ENCODE data around the gene DENR.
"Not testable (repeated sequence)": the region's sequence is repeated elsewhere in the genome, so short reads cannot be mapped to it uniquely, and the experiment has no call there.

Gene DENR, protein sequence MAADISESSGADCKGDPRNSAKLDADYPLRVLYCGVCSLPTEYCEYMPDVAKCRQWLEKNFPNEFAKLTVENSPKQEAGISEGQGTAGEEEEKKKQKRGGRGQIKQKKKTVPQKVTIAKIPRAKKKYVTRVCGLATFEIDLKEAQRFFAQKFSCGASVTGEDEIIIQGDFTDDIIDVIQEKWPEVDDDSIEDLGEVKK

DNA sequence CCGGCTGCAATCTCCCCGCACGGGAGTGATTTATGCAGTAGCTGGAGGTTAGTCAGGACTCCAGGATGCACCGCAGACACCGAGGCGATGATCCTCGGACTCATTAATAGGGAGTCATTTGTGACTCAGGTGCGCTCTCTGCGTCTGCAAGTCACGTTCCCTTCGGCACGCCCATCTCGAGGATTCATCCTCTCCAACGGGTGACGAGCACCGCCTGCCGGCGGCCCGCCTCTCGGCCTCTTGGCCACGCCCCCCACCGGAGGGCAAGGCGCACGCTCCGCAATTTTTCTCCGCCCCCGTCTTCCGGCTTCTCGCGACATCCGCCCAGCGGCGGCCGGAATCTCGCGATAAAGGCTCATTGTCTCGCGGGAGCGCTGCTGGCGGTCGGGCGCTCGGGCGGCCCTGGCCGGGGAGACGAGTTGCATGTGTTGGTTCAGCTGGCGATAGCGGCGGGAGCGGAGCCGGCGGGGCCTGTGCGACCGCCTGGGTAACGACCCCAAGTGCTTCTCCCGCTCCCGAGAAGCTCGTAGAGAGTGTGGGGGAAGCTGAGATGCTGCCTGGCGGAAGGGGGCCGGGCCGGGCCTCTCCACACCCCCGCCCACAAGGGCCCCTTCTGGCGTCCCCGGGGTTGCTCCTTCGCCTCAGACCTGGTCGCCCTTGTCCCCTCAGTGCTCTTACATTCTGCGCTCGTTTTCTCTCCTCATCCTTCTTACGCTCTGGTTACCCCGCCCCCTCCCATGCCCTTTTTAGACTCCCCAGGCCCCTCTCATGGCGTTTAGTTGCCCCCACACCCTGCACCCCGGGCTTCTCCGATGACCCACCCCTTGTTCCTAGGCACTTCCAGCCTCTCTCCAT, at the start of gene DENR:
Gene DENR (plus strand): TSS at position 361 of the 855 bp plus-strand sequence. CDS start 878 bp downstream, outside the sequence.
- peak; percentile 100 for DNase-seq (ENCODE audit: low spot score)

DNA sequence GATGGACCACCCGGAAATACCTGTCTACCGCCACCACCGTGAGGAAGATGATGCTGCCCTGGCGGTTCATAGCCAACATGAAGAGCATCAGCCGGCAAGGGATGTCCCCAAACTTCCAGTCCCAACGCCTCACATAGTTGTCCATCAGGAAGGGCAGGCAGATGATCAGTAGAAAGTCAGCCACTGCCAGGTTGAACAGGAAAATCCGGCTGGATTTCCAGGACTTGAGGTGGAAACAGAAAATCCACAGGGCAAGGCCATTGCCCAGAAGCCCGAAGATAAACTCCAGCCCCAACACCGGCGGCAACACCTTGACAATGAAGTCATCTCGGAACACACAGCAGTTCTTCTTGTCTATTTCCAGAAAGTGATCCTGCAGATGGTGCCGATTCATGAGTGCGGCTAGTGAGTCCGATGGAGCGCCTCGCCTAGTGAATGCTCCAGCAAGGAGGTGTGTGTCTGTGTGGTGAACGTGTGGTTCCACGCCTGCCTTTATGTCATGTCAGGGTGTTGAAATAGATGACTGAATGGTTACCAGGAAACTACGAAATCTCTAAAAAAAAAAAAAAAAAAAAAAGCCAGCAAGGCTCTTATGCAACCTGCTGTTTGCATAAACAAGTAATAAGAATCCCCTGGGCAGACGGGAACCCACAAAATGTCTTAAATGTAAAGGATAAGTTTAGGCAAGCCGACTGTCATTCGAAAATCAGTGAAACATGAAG, 49.6 kb upstream of the DENR start, which contains the start of gene HCAR2:
Gene HCAR2 (minus strand): TSS at position 468 of the 722 bp plus-strand sequence. CDS start 74 bp downstream, at position 394.
- not testable (repeated sequence) for DNase-seq (ENCODE audit: low spot score)

GRCh38 chr12:122703841-122704240, 48.8 kb upstream of the DENR start:
- not testable (repeated sequence) for DNase-seq (ENCODE audit: low spot score)

DNA sequence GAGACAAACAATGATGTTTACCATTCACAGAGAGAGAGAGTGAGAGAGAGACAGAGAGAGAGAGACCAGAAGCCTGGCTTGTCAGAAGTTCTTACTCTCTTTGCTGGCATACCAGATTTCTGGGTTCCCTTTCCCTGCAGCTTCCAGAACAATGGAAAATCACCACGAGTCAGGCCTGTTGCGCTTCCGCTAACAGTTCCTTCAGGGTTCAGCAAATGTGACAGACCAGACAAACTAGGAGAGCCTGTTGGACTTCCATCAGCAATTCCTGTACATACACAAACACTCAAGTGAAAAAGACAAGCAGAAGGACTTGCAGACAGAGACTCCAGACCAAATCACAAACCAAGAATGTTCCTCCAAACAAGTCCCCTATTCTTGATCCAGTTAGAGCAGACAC, 43.3 kb upstream of the DENR start:
- DNase-seq (ENCODE audit: low spot score) = not testable (repeated sequence)

DNA sequence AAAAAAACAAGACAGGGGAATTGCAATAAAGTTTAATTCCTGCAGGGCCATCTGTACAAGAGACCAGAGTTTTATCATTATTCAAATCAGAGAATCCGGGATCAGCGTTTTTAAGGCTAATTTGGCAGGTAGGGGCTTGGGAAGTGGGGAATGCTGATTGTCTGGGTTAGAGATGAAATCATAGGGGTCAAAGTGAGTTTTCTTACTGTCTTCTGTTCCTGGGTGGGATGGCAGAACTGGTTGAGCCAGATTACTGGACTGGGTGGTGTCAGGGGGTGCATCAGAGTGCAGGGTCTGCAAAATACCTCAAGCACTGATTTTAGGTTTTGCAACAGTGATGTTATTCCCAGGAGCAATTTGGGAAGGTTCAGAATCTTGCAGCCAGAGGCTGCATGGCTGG, 42.3 kb upstream of the DENR start:
- not testable (repeated sequence) for DNase-seq (ENCODE audit: low spot score)

GRCh38 chr12:122711266-122711665, 41.4 kb upstream of the DENR start:
- not testable (repeated sequence) for DNase-seq (ENCODE audit: low spot score)

GRCh38 chr12:122713491-122714188, 39.0 kb upstream of the DENR start:
- not testable (repeated sequence) for DNase-seq (ENCODE audit: low spot score)

GRCh38 chr12:122715211-122715610, 37.4 kb upstream of the DENR start:
- DNase-seq (ENCODE audit: low spot score) = not testable (repeated sequence)

DNA sequence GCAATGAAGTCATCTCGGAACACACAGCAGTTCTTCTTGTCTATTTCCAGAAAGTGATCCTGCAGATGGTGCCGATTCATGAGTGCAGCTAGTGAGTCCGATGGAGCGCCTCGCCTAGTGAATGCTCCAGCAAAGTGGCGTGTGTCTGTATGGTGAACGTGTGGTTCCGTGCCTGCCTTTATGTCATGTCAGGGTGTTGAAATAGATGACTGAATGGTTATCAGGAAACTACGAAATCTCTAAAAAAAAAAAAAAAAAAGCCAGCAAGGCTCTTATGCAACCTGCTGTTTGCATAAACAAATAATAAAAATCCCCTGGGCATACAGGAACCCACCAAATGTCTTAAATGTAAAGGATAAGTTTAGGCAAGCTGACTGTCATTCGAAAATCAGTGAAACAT, 36.0 kb upstream of the DENR start, which contains the start of gene HCAR3:
Gene HCAR3 (minus strand): TSS at position 154 of the 400 bp plus-strand sequence. CDS start 74 bp downstream, at position 80.
- DNase-seq (ENCODE audit: low spot score) = not testable (repeated sequence)

- DNase-seq (ENCODE audit: low spot score) = no peak
These were observed 31.5 kb upstream of the DENR start for GRCh38 chr12:122721057-122721545.

DNA sequence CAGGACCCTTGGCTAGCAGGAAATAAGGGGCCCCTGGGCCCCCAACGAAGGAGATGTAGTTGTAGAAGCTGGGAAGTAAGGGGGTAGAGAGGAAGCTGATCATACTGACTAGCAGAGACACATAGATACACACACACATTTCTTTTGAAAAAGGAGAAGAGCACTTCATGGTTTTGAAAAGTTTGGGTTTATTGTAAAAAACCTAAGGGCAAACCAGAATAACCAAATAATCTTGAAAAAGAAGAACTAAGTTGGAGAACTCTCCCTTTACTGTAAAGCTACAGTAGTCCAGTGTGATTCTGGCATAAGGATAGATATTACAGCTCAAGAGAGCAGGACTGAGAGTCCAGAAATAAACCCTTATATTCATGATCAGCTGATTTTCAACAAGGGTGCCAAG, 30.2 kb upstream of the DENR start:
- no peak for DNase-seq (ENCODE audit: low spot score)

- DNase-seq (ENCODE audit: low spot score) = no peak
These were observed 27.9 kb upstream of the DENR start for GRCh38 chr12:122724641-122725243.

DNA sequence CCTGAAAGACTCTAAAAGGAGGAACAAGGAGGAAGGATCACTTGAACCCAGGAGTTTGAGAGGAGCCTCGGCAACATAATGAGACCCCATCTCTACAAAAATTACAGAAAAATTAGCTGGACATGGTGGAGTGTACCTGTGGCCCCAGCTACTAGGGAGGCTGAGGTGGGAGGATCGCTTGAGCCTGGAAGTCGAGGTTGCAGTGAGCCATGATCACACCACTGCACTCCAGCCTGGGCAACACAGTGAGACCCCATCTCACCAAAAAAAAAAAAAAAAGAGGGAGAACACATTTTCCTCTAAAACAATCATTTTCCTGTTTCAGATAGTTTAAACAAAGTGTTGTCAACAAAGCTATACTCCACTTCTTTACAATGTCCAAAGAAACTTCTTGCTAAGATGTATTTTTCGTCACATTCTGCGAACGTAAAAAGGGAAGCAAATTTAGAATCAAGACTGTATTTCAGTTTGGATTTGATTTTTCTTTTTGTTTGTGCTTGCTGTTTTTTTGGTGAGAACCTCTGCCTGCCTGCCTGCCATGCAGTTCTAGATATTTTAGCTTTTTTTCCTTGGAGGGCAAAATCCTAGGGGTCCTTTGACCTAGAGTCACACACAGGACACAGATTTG, 27.1 kb upstream of the DENR start:
- no peak for DNase-seq (ENCODE audit: low spot score)

DNA sequence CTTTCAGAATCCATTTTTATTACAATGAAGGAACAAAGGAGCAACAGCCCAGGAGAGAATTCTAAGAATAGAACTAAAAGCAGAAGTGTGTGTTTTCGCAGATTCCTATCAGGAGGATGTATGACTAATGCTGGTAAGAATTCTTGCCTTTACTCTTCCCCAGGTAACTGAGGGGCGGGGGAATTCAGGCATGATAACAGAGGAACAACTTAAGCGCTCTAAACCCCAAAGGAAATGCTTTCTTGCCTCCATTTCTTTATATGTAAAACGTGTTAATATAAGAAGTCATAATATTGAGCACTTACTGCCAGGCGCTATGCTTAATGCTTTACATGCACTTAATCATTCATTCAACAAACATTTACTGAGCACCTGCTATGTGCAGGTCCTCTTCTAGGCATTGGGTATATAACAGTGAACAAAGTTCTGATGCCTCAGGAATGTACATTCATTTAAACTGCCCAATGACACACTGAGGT, 26.5 kb upstream of the DENR start:
- peak; percentile 86 for DNase-seq (ENCODE audit: low spot score)

DNA sequence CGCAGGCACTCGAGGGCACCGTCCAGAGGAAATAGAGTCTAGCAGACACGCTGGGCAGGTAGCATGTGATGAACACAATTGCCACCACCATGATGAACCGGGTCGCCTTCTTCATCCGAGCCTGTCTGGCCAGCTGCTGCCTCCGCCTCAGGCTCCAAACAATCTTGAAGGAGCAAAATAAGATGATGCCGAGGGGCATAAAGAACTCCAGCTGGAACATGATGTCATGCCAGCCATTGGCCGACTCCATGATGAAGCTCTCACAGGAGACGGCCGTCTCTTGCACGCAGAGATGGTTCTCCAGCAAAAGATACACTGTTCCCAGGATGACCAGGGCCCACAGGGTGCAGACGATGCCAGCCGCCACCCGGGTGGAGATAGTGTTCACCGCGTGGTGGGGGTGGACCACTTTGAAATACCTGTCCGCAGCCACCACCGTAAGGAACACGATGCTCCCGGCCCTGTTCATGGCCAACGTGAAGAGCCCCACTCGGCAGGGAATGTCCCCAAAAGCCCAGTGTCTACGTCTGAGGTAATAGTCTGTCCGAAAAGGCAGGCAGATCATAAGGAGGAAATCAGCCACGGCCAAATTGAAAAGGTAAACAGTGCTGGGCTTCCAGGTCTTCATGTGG, 22.9 kb upstream of the DENR start:
- DNase-seq (ENCODE audit: low spot score) = no peak

DNA sequence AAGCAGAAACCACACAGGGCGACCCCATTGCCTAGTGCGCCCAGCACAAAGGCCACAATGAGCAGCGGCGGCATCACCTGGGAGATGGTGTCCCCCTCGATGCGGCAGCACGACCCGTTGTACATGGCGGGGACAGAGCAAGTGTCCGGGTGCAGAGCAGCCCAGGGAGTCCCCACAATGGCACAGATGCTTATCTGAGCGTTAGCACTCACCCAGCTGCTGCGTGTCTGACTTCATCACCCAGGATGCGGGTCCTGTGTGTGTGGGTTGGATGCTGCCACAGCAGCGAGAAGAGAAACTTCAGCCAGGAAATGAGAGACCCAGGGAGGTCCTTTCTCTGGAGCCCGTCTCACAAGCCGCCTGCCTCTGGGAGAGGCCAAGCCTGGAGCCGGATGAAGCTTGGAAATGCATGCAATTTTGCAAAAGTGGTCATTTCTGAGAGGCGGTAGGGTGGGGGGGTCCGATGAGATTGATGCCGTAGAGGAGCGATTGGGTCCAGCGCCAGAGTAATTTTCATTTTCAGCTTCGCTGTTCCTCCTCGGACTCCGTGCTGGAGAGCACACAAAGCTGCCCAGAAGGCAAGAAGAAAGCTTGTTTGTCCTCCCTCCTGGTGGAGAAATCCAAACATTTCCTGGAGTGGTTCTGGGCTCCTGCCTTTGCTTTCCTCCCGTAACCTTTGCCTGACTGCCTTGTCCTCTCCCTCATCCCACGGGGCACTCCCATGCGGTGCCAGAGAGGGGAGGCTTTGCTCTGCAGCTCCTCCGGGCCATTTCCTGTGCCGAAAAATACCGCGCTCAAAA, 22.2 kb upstream of the DENR start, which contains the start of gene HCAR1:
Gene HCAR1 (minus strand): TSS at position 630 of the 800 bp plus-strand sequence. CDS start 505 bp downstream, at position 125.
- no peak for DNase-seq (ENCODE audit: low spot score)

DNA sequence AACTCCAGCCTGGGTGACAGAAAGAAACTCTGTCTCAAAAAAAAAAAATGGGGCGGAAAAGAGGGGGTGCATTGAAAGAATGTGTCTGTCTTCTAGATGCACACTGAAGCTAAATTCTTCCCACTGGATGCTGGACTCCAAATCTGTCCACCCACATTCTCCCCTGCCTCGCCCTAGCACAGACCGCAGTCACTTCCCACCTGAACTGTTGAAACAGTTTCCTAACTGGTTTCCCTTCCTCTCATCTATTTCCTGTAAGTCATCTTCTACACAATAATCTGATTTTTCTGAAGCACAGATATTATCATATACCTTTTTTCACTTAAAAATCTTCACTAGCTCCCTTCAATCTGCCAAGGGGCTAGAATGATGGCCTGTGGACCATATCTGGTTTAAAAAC, 20.5 kb upstream of the DENR start:
- no peak for DNase-seq (ENCODE audit: low spot score)

GRCh38 chr12:122732611-122733010, 20.0 kb upstream of the DENR start:
- DNase-seq (ENCODE audit: low spot score) = no peak

- no peak for DNase-seq (ENCODE audit: low spot score)
These were observed 14.1 kb upstream of the DENR start for GRCh38 chr12:122738571-122738970.
